ENCODE measurements around the gene PLCL1.

Gene PLCL1

GRCh38 chr2:197990356-197990755 lies 186.0 kb downstream of the PLCL1 start:
- H3K4me1 Mint-ChIP-seq = peaks cover 14% of the 10 kb centered on the region
- DNase-seq (ENCODE audit: low spot score in 2 of 2) (no peak), ATAC-seq (no peak)
- H3K9me3 Mint-ChIP-seq = no peaks in the 10 kb centered on the region
- H3K27ac Mint-ChIP-seq = no peak overlapping the region
- no peak overlapping the region for H3K4me3 Mint-ChIP-seq
- H3K36me3 Mint-ChIP-seq = no peaks in the 10 kb centered on the region

- H3K4me3 Mint-ChIP-seq = no peak overlapping the region
- no peak overlapping the region for H3K27ac Mint-ChIP-seq
- DNase-seq (ENCODE audit: low spot score in 2 of 2) (no peak), ATAC-seq (no peak)
- peaks cover 22% of the 10 kb centered on the region for H3K4me1 Mint-ChIP-seq
- H3K36me3 Mint-ChIP-seq = no peaks in the 10 kb centered on the region
- H3K9me3 Mint-ChIP-seq = no peaks in the 10 kb centered on the region
Measured at GRCh38 chr2:197992482-197993133, 188.2 kb downstream of the PLCL1 start.

GRCh38 chr2:197993363-197993762 lies 189.0 kb downstream of the PLCL1 start:
- H3K9me3 Mint-ChIP-seq = no peaks in the 10 kb centered on the region
- no peak overlapping the region for H3K27ac Mint-ChIP-seq
- DNase-seq (ENCODE audit: low spot score in 2 of 2) (no peak), ATAC-seq (peak; percentile 42)
- H3K4me3 Mint-ChIP-seq = no peak overlapping the region
- no peaks in the 10 kb centered on the region for H3K36me3 Mint-ChIP-seq
- H3K4me1 Mint-ChIP-seq = peaks cover 22% of the 10 kb centered on the region

- Mint-ChIP-seq H3K36me3 (no peaks in the 10 kb centered on the region), H3K27ac (no peak overlapping the region), H3K9me3 (no peaks in the 10 kb centered on the region), H3K4me1 (peaks cover 22% of the 10 kb centered on the region), H3K4me3 (no peak overlapping the region)
- DNase-seq (ENCODE audit: low spot score in 2 of 2) = no peak
- peak; percentile 71 for ATAC-seq
Measured at GRCh38 chr2:197993830-197994229, 189.4 kb downstream of the PLCL1 start.

GRCh38 chr2:197994751-197995150 lies 190.4 kb downstream of the PLCL1 start:
- Mint-ChIP-seq H3K9me3 (no peaks in the 10 kb centered on the region), H3K36me3 (no peaks in the 10 kb centered on the region), H3K4me1 (peaks cover 22% of the 10 kb centered on the region), H3K4me3 (no peak overlapping the region), H3K27ac (no peak overlapping the region)
- ATAC-seq (no peak), DNase-seq (ENCODE audit: low spot score in 2 of 2) (no peak)

GRCh38 chr2:197996583-197996982 lies 192.2 kb downstream of the PLCL1 start:
- Mint-ChIP-seq H3K4me3 (no peak overlapping the region), H3K9me3 (no peaks in the 10 kb centered on the region), H3K27ac (no peak overlapping the region), H3K4me1 (peaks cover 22% of the 10 kb centered on the region), H3K36me3 (no peaks in the 10 kb centered on the region)
- ATAC-seq (no peak), DNase-seq (ENCODE audit: low spot score in 2 of 2) (no peak)

- no peak for DNase-seq (ENCODE audit: low spot score in 2 of 2)
- no peak overlapping the region for H3K4me3 Mint-ChIP-seq
- H3K9me3 Mint-ChIP-seq = no peaks in the 10 kb centered on the region
- H3K36me3 Mint-ChIP-seq = no peaks in the 10 kb centered on the region
- H3K4me1 Mint-ChIP-seq = peaks cover 22% of the 10 kb centered on the region
- ATAC-seq = no peak
- H3K27ac Mint-ChIP-seq = no peak overlapping the region
Measured at GRCh38 chr2:197997083-197997541, 192.7 kb downstream of the PLCL1 start.

- H3K36me3 Mint-ChIP-seq = no peaks in the 10 kb centered on the region
- peaks cover 10% of the 10 kb centered on the region for H3K4me1 Mint-ChIP-seq
- ATAC-seq (peak; percentile 61), DNase-seq (ENCODE audit: low spot score in 2 of 2) (no peak)
- no peaks in the 10 kb centered on the region for H3K9me3 Mint-ChIP-seq
- no peak overlapping the region for H3K27ac Mint-ChIP-seq
- no peak overlapping the region for H3K4me3 Mint-ChIP-seq
Measured at GRCh38 chr2:197998702-197999101, 194.3 kb downstream of the PLCL1 start.

GRCh38 chr2:198000417-198000816 lies 196.0 kb downstream of the PLCL1 start:
- Mint-ChIP-seq H3K9me3 (no peaks in the 10 kb centered on the region), H3K27ac (no peak overlapping the region), H3K4me1 (peaks cover 14% of the 10 kb centered on the region), H3K4me3 (no peak overlapping the region), H3K36me3 (no peaks in the 10 kb centered on the region)
- ATAC-seq (peak; percentile 59), DNase-seq (ENCODE audit: low spot score in 2 of 2) (no peak)

- DNase-seq (ENCODE audit: low spot score in 2 of 2) = no peak
- peak; percentile 52 for ATAC-seq
- Mint-ChIP-seq H3K36me3 (no peaks in the 10 kb centered on the region), H3K27ac (no peak overlapping the region), H3K4me1 (peaks cover 11% of the 10 kb centered on the region), H3K4me3 (no peak overlapping the region), H3K9me3 (no peaks in the 10 kb centered on the region)
Measured at GRCh38 chr2:198004173-198004572, 199.8 kb downstream of the PLCL1 start.

GRCh38 chr2:198004921-198005829 lies 200.8 kb downstream of the PLCL1 start:
- H3K4me3 Mint-ChIP-seq = peak overlapping the region; percentile 47
- DNase-seq (ENCODE audit: low spot score in 2 of 2) = no peak
- H3K9me3 Mint-ChIP-seq = peaks cover under 1% of the 10 kb centered on the region
- peak overlapping the region; percentile 87 for H3K27ac Mint-ChIP-seq
- no peaks in the 10 kb centered on the region for H3K36me3 Mint-ChIP-seq
- ATAC-seq = peak; percentile 79
- H3K4me1 Mint-ChIP-seq = peaks cover 11% of the 10 kb centered on the region

- Mint-ChIP-seq H3K4me1 (peaks cover 11% of the 10 kb centered on the region), H3K27ac (no peak overlapping the region), H3K9me3 (peaks cover 15% of the 10 kb centered on the region), H3K4me3 (no peak overlapping the region), H3K36me3 (no peaks in the 10 kb centered on the region)
- DNase-seq (ENCODE audit: low spot score in 2 of 2) (no peak), ATAC-seq (no peak)
Measured at GRCh38 chr2:198006733-198007132, 202.3 kb downstream of the PLCL1 start.

GRCh38 chr2:198008230-198008629 lies 203.8 kb downstream of the PLCL1 start:
- H3K9me3 Mint-ChIP-seq = peaks cover 20% of the 10 kb centered on the region
- H3K4me1 Mint-ChIP-seq = peaks cover 11% of the 10 kb centered on the region
- H3K4me3 Mint-ChIP-seq = no peak overlapping the region
- ATAC-seq (peak; percentile 71), DNase-seq (ENCODE audit: low spot score in 2 of 2) (no peak)
- no peaks in the 10 kb centered on the region for H3K36me3 Mint-ChIP-seq
- no peak overlapping the region for H3K27ac Mint-ChIP-seq

- H3K4me1 Mint-ChIP-seq = no peaks in the 10 kb centered on the region
- ATAC-seq = no peak
- H3K9me3 Mint-ChIP-seq = peaks cover 20% of the 10 kb centered on the region
- no peak overlapping the region for H3K27ac Mint-ChIP-seq
- H3K36me3 Mint-ChIP-seq = no peaks in the 10 kb centered on the region
- no peak overlapping the region for H3K4me3 Mint-ChIP-seq
- no peak for DNase-seq (ENCODE audit: low spot score in 2 of 2)
Measured at GRCh38 chr2:198012025-198012424, 207.6 kb downstream of the PLCL1 start.

- no peaks in the 10 kb centered on the region for H3K36me3 Mint-ChIP-seq
- H3K4me3 Mint-ChIP-seq = no peak overlapping the region
- H3K9me3 Mint-ChIP-seq = peaks cover 16% of the 10 kb centered on the region
- peaks cover 12% of the 10 kb centered on the region for H3K4me1 Mint-ChIP-seq
- no peak for ATAC-seq
- DNase-seq (ENCODE audit: low spot score in 2 of 2) = no peak
- no peak overlapping the region for H3K27ac Mint-ChIP-seq
Measured at GRCh38 chr2:198016243-198016642, 211.8 kb downstream of the PLCL1 start.

GRCh38 chr2:198017068-198017467 lies 212.7 kb downstream of the PLCL1 start:
- no peak overlapping the region for H3K27ac Mint-ChIP-seq
- DNase-seq (ENCODE audit: low spot score in 2 of 2) (no peak), ATAC-seq (no peak)
- H3K4me3 Mint-ChIP-seq = no peak overlapping the region
- H3K9me3 Mint-ChIP-seq = peaks cover 10% of the 10 kb centered on the region
- H3K36me3 Mint-ChIP-seq = no peaks in the 10 kb centered on the region
- H3K4me1 Mint-ChIP-seq = peaks cover 13% of the 10 kb centered on the region

Measured in stimulated activated effector memory CD8-positive, alpha-beta T cell treated with anti-CD3 and anti-CD28 coated beads, Interleukin-12 subunit alpha, Interleukin-12 subunit beta, amount 100 ng/mL, for 72 hours (primary cell).